Testis (tissue), 3 donors: Measurements from ENCODE around the gene UBE2U. TPM values are rescaled to one million over a fixed set of nuclear protein-coding genes. Genes with fewer than 3 reads are reported as not detected.
"Not testable (repeated sequence)": the region's sequence is repeated elsewhere in the genome, so short reads cannot be mapped to it uniquely, and the experiment has no call there.

ENCODE experiments used
- DNase-seq: peaks from one replicate; pipeline ENCODE4 v3.0.0-alpha.2; 2019
- H3K27ac ChIP-seq, 2 donors: fragments of 200-600 bp; sonication (generic); one replicate each; pipeline ENCODE4 v1.5.1; 2019
- H3K27me3 ChIP-seq: fragments of 200-600 bp; sonication (generic); one replicate; pipeline ENCODE4 v1.5.1; 2019
- H3K36me3 ChIP-seq: fragments of 200-600 bp; sonication (generic); one replicate; pipeline ENCODE4 v1.5.1; 2017; ENCODE audit warnings: low read depth; ENCODE audit errors: missing control alignments
- H3K4me1 ChIP-seq: fragments of 200-600 bp; sonication (generic); one replicate; pipeline ENCODE4 v1.5.1; 2019
- H3K4me3 ChIP-seq, 2 donors: fragments of 200-600 bp; sonication (generic); one replicate each; pipeline ENCODE4 v1.5.1; 2017 to 2019
- H3K9me3 ChIP-seq: fragments of 200-600 bp; sonication (generic); one replicate; pipeline ENCODE4 v1.5.1; 2017
- CTCF ChIP-seq, 3 experiments: fragments of 450-650 bp in 2 of 3; fragments of 200-600 bp in 1 of 3; sonication (generic) in 1 of 3; IDR thresholded peaks; one replicate each; pipeline ENCODE4 v1.5.1; 2016 to 2019; ENCODE audit warnings: antibody characterized with exemption in 3 of 3, mild to moderate bottlenecking in 2 of 3, moderate library complexity in 1 of 3
- POLR2A ChIP-seq: fragments of 450-650 bp; IDR thresholded peaks from one replicate; pipeline ENCODE4 v1.6.1; 2017; ENCODE audit warnings: antibody characterized with exemption, mild to moderate bottlenecking, moderate library complexity
- WGBS, 2 donors: methylation state at CpG; one replicate each; pipeline ENCODE4 v1.1.5; 2018; 5-methylcytosine and 5-hydroxymethylcytosine counted together
- intact Hi-C: fragments of 100-400 bp; cut with DNase I; formaldehyde crosslinking; loops from one replicate; pipeline ENCODE4 v1.15.1; 2023; ENCODE audit warnings: low total_unique reads
- polyA plus RNA-seq: library from polyadenylated mRNA; stranded (reverse); fragments of 350-450 nt; fragmentation: Illumina TruSeq; extraction: RNeasy Lipid Tissue Mini Kit (QIAGEN cat#74804); gene quantifications from one replicate; pipeline ENCODE4 v1.2.3, GENCODE V29; 2014; ENCODE audit warnings: low read depth, low replicate concordance; ENCODE audit not compliant: insufficient read depth
- total RNA-seq, 2 donors: library from RNA; depleted of rRNA; stranded (reverse); fragments of >200 nt; gene quantifications; one replicate each; pipeline ENCODE4 v1.2.3, GENCODE V29; 2016

The UBE2U gene
- total and polyA plus RNA-seq, 3 donors from 2014 or later, result 16.9 to 72.2 (median 31.6) TPM

- Histone ChIP-seq H3K27ac (no peak overlapping the region), H3K27me3 (no peaks in the 10 kb centered on the region), H3K4me3 (no peak overlapping the region), H3K36me3 (no peaks in the 10 kb centered on the region), H3K4me1 (no peaks in the 10 kb centered on the region), H3K9me3 (no peaks in the 10 kb centered on the region)
- no peak for DNase-seq
- intact Hi-C loops, result no loop called here
- 80 to 89% methylated on average over 5 of the region's 5 CpGs for WGBS, 2 donors
- TF ChIP-seq POLR2A (no peak), CTCF (IDR thresholded peaks at IDR 0.05) (no peak)
These were observed 16.8 kb downstream of the UBE2U start for GRCh38 chr1:64220241-64220640.

GRCh38 chr1:64223329-64224151 is 20.1 kb downstream of the UBE2U start:
- Histone ChIP-seq H3K4me3 (no peak overlapping the region), H3K4me1 (no peaks in the 10 kb centered on the region), H3K9me3 (no peaks in the 10 kb centered on the region), H3K36me3 (no peaks in the 10 kb centered on the region), H3K27ac (no peak overlapping the region), H3K27me3 (no peaks in the 10 kb centered on the region)
- no peak for DNase-seq
- WGBS, 2 donors, result 78 to 81% methylated on average over 7 of the region's 7 CpGs
- no peak for TF ChIP-seq POLR2A
- TF ChIP-seq CTCF (IDR thresholded peaks at IDR 0.05), result no peak
- intact Hi-C loops, result no loop called here

GRCh38 chr1:64224236-64224635 is 20.8 kb downstream of the UBE2U start:
- H3K36me3 ChIP-seq, intact Hi-C loops, H3K27ac ChIP-seq, H3K4me3 ChIP-seq, H3K9me3 ChIP-seq, H3K27me3 ChIP-seq, H3K4me1 ChIP-seq, DNase-seq: not testable (repeated sequence)
- 94 to 98% methylated on average over 7 of the region's 7 CpGs for WGBS, 2 donors

- DNase-seq, result no peak
- WGBS, 2 donors, result 90 to 91% methylated on average over 10 of the region's 10 CpGs
- no peak overlapping the region for H3K27ac ChIP-seq
- TF ChIP-seq CTCF (IDR thresholded peaks at IDR 0.05) (no peak), POLR2A (no peak)
- no peaks in the 10 kb centered on the region for H3K4me1 ChIP-seq
- intact Hi-C loops, result no loop called here
- H3K4me3 ChIP-seq, result no peak overlapping the region
- no peaks in the 10 kb centered on the region for H3K36me3 ChIP-seq
- no peaks in the 10 kb centered on the region for H3K9me3 ChIP-seq
- no peaks in the 10 kb centered on the region for H3K27me3 ChIP-seq
These were observed 24.9 kb downstream of the UBE2U start for GRCh38 chr1:64228167-64228957.

- no peak for TF ChIP-seq CTCF (IDR thresholded peaks at IDR 0.05)
- Histone ChIP-seq H3K4me1 (no peaks in the 10 kb centered on the region), H3K9me3 (no peaks in the 10 kb centered on the region), H3K36me3 (no peaks in the 10 kb centered on the region), H3K27ac (no peak overlapping the region), H3K27me3 (no peaks in the 10 kb centered on the region), H3K4me3 (no peak overlapping the region)
- intact Hi-C loops, result no loop called here
- DNase-seq, result no peak
- WGBS, 2 donors, result 90 to 93% methylated on average over 3 of the region's 3 CpGs
These were observed 25.9 kb downstream of the UBE2U start for GRCh38 chr1:64229307-64229706.
